Stimulated activated CD4-positive, alpha-beta T cell treated with anti-CD3 and anti-CD28 coated beads, Interleukin-12 subunit alpha, Interleukin-12 subunit beta, amount 100 ng/mL, for 24 hours (primary cell): Measurements from ENCODE around the gene SLC39A6.
"Not testable (repeated sequence)": the region's sequence is repeated elsewhere in the genome, so short reads cannot be mapped to it uniquely, and the experiment has no call there.

Experiments
- DNase-seq, 2 experiments: peaks; one replicate each; pipeline ENCODE4 v3.0.0-alpha.2; 2020; ENCODE audit warnings: low read depth in 2 of 2

The SLC39A6 gene

GRCh38 chr18:36099311-36099710 lies 29.8 kb downstream of the SLC39A6 start:
- no peak for DNase-seq

- DNase-seq = no peak
Observed at GRCh38 chr18:36096955-36097354, 32.2 kb downstream of the SLC39A6 start.

GRCh38 chr18:36095936-36096519 lies 33.1 kb downstream of the SLC39A6 start:
- DNase-seq = no peak

- DNase-seq = no peak
Observed at GRCh38 chr18:36094431-36094830, 34.7 kb downstream of the SLC39A6 start.

GRCh38 chr18:36092116-36092515 lies 37.0 kb downstream of the SLC39A6 start:
- not testable (repeated sequence) for DNase-seq

GRCh38 chr18:36089001-36089400 lies 40.1 kb downstream of the SLC39A6 start:
- no peak for DNase-seq

- DNase-seq = no peak
Observed at GRCh38 chr18:36088256-36088655, 40.9 kb downstream of the SLC39A6 start.

GRCh38 chr18:36086186-36086585 lies 43.0 kb downstream of the SLC39A6 start:
- no peak for DNase-seq

GRCh38 chr18:36085195-36085594 lies 43.9 kb downstream of the SLC39A6 start:
- no peak for DNase-seq

GRCh38 chr18:36083729-36084128 lies 45.4 kb downstream of the SLC39A6 start:
- DNase-seq = no peak

GRCh38 chr18:36081118-36081517 lies 48.0 kb downstream of the SLC39A6 start:
- not testable (repeated sequence) for DNase-seq

GRCh38 chr18:36078751-36079529 lies 50.2 kb downstream of the SLC39A6 start:
- DNase-seq = no peak

GRCh38 chr18:36077764-36078163 lies 51.4 kb downstream of the SLC39A6 start:
- DNase-seq = not testable (repeated sequence)

- no peak for DNase-seq
Observed at GRCh38 chr18:36075862-36076587, 53.1 kb downstream of the SLC39A6 start.

GRCh38 chr18:36074435-36074834 lies 54.7 kb downstream of the SLC39A6 start:
- DNase-seq = no peak

GRCh38 chr18:36073676-36074075 lies 55.5 kb downstream of the SLC39A6 start:
- no peak for DNase-seq

GRCh38 chr18:36072406-36072805 lies 56.7 kb downstream of the SLC39A6 start:
- DNase-seq = not testable (repeated sequence)

GRCh38 chr18:36067055-36067957 lies 61.8 kb downstream of the SLC39A6 start, which contains the start of gene RPRD1A:
RPRD1A (minus strand) TSS chr18:36067559; CDS start chr18:36067404, 155 bp downstream.
- DNase-seq = peak; percentile 97 to 98

GRCh38 chr18:36066686-36067054 lies 62.5 kb downstream of the SLC39A6 start:
- DNase-seq = no peak

- DNase-seq = no peak
Observed at GRCh38 chr18:36066001-36066400, 63.1 kb downstream of the SLC39A6 start.

- not testable (repeated sequence) for DNase-seq
Observed at GRCh38 chr18:36064809-36065079, 64.4 kb downstream of the SLC39A6 start.
